Measurements from ENCODE around the gene ZNF771. TPM values are rescaled to one million over a fixed set of nuclear protein-coding genes. Genes with fewer than 3 reads are reported as not detected.

The ZNF771 gene
- polyA plus RNA-seq (2013) = 3.2 TPM

GRCh38 chr16:30407102-30407803, at the start of gene ZNF771:
ZNF771 (plus strand) TSS chr16:30407606; CDS start chr16:30408054, 448 bp downstream.
- H3K27ac ChIP-seq (ENCODE audit: insufficient read depth in 1 of 2, low read depth in 1 of 2, low read length in 2 of 2, poor library complexity in 1 of 2, severe bottlenecking in 2 of 2) = peak within 1 kb of the TSS in 1 of 2 experiments; percentile 75
- H3K27me3 ChIP-seq (replicated peaks in 2 of 5; ENCODE audit: control insufficient read depth in 4 of 5, insufficient read depth in 5 of 5, low read length in 4 of 5) = no peaks in the 10 kb centered on the region
- peaks cover 3 to 35% (median 26%) of the 10 kb centered on the region in 4 experiments for H3K4me1 ChIP-seq (ENCODE audit: control extremely low read depth in 1 of 4, control insufficient read depth in 4 of 4, insufficient read depth in 4 of 4, low read length in 3 of 4)
- ChIA-PET CTCF (interaction anchor here (1.2 to 8.0 kb wide), 4 partner anchors 11 to 191 kb away, joined by 3 to 97 read pairs (median 10); partner anchors contain the start of genes TBC1D10B and ZNF48), POLR2A (interaction anchor here (1.2 to 1.6 kb wide), 3 partner anchors 12 to 37 kb away, joined by 4 to 6 read pairs (median 5); partner anchors contain the start of genes TBC1D10B and ZNF48)
- H3K36me3 ChIP-seq (ENCODE audit: control insufficient read depth in 4 of 4, insufficient read depth in 4 of 4, low read length in 3 of 4) = peaks cover 0 to 10% (median 2%) of the 10 kb centered on the region in 4 experiments
- DNase-seq = peak; percentile 78 to 81 (median 80)
- peak within 1 kb of the TSS; percentile 56 to 81 (median 76) for H3K4me3 ChIP-seq (ENCODE audit: control insufficient read depth in 1 of 7, extremely low read depth in 1 of 7, insufficient read depth in 4 of 7, low read depth in 2 of 7, low read length in 6 of 7)
- WGBS (ENCODE audit: insufficient coverage) = 0% methylated on average over 56 of the region's 65 CpGs
- no peaks in the 10 kb centered on the region for H3K9me3 ChIP-seq (ENCODE audit: control extremely low read depth in 1 of 5, control insufficient read depth in 4 of 5, insufficient read depth in 2 of 5, low read depth in 1 of 5, low read length in 4 of 5)

- no peak overlapping the region for H3K27ac ChIP-seq (ENCODE audit: insufficient read depth in 1 of 2, low read depth in 1 of 2, low read length in 2 of 2, poor library complexity in 1 of 2, severe bottlenecking in 2 of 2)
- WGBS (ENCODE audit: insufficient coverage) = 96% methylated on average over 31 of the region's 37 CpGs
- no peak overlapping the region for H3K4me3 ChIP-seq (ENCODE audit: control insufficient read depth in 1 of 7, extremely low read depth in 1 of 7, insufficient read depth in 4 of 7, low read depth in 2 of 7, low read length in 6 of 7)
- no peaks in the 10 kb centered on the region for H3K27me3 ChIP-seq (replicated peaks in 2 of 5; ENCODE audit: control insufficient read depth in 4 of 5, insufficient read depth in 5 of 5, low read length in 4 of 5)
- peaks cover 0 to 64% (median 35%) of the 10 kb centered on the region in 4 experiments for H3K36me3 ChIP-seq (ENCODE audit: control insufficient read depth in 4 of 4, insufficient read depth in 4 of 4, low read length in 3 of 4)
- ChIA-PET POLR2A (no interaction called here), CTCF (interaction anchor here (1.2 to 4.8 kb wide), 4 partner anchors 9 to 51 kb away, joined by 3 to 18 read pairs (median 6); no protein-coding TSS in a partner anchor)
- no peaks in the 10 kb centered on the region for H3K9me3 ChIP-seq (ENCODE audit: control extremely low read depth in 1 of 5, control insufficient read depth in 4 of 5, insufficient read depth in 2 of 5, low read depth in 1 of 5, low read length in 4 of 5)
- DNase-seq = no peak
- peaks cover 0 to 27% (median 24%) of the 10 kb centered on the region in 4 experiments for H3K4me1 ChIP-seq (ENCODE audit: control extremely low read depth in 1 of 4, control insufficient read depth in 4 of 4, insufficient read depth in 4 of 4, low read length in 3 of 4)
Observed at GRCh38 chr16:30357715-30358576, 49.5 kb upstream of the ZNF771 start.

- DNase-seq = no peak
- WGBS (ENCODE audit: insufficient coverage) = 100% methylated on average over 4 of the region's 9 CpGs
- no peaks in the 10 kb centered on the region for H3K9me3 ChIP-seq (ENCODE audit: control extremely low read depth in 1 of 5, control insufficient read depth in 4 of 5, insufficient read depth in 2 of 5, low read depth in 1 of 5, low read length in 4 of 5)
- POLR2A ChIA-PET = no interaction called here
- CTCF ChIA-PET = interaction anchor here (1.2 to 4.8 kb wide), 5 partner anchors 9 to 543 kb away, joined by 3 to 18 read pairs (median 4); partner anchors contain the start of gene PAGR1
- no peak overlapping the region for H3K4me3 ChIP-seq (ENCODE audit: control insufficient read depth in 1 of 7, extremely low read depth in 1 of 7, insufficient read depth in 4 of 7, low read depth in 2 of 7, low read length in 6 of 7)
- no peak overlapping the region for H3K27ac ChIP-seq (ENCODE audit: insufficient read depth in 1 of 2, low read depth in 1 of 2, low read length in 2 of 2, poor library complexity in 1 of 2, severe bottlenecking in 2 of 2)
- H3K27me3 ChIP-seq (replicated peaks in 2 of 5; ENCODE audit: control insufficient read depth in 4 of 5, insufficient read depth in 5 of 5, low read length in 4 of 5) = no peaks in the 10 kb centered on the region
- H3K36me3 ChIP-seq (ENCODE audit: control insufficient read depth in 4 of 4, insufficient read depth in 4 of 4, low read length in 3 of 4) = peaks cover 0 to 64% (median 36%) of the 10 kb centered on the region in 4 experiments
- H3K4me1 ChIP-seq (ENCODE audit: control extremely low read depth in 1 of 4, control insufficient read depth in 4 of 4, insufficient read depth in 4 of 4, low read length in 3 of 4) = peaks cover 0 to 27% (median 24%) of the 10 kb centered on the region in 4 experiments
Observed at GRCh38 chr16:30358577-30358936, 48.8 kb upstream of the ZNF771 start.

- ChIA-PET CTCF (interaction anchor here (1.2 to 4.8 kb wide), 6 partner anchors 8 to 543 kb away, joined by 3 to 18 read pairs (median 6); partner anchors contain the start of gene PAGR1), POLR2A (no interaction called here)
- Histone ChIP-seq H3K4me1 (ENCODE audit: control extremely low read depth in 1 of 4, control insufficient read depth in 4 of 4, insufficient read depth in 4 of 4, low read length in 3 of 4) (peaks cover 0 to 24% (median 21%) of the 10 kb centered on the region in 4 experiments), H3K4me3 (ENCODE audit: control insufficient read depth in 1 of 7, extremely low read depth in 1 of 7, insufficient read depth in 4 of 7, low read depth in 2 of 7, low read length in 6 of 7) (no peak overlapping the region), H3K9me3 (ENCODE audit: control extremely low read depth in 1 of 5, control insufficient read depth in 4 of 5, insufficient read depth in 2 of 5, low read depth in 1 of 5, low read length in 4 of 5) (no peaks in the 10 kb centered on the region), H3K36me3 (ENCODE audit: control insufficient read depth in 4 of 4, insufficient read depth in 4 of 4, low read length in 3 of 4) (peaks cover 0 to 65% (median 35%) of the 10 kb centered on the region in 4 experiments), H3K27me3 (replicated peaks in 2 of 5; ENCODE audit: control insufficient read depth in 4 of 5, insufficient read depth in 5 of 5, low read length in 4 of 5) (no peaks in the 10 kb centered on the region), H3K27ac (ENCODE audit: insufficient read depth in 1 of 2, low read depth in 1 of 2, low read length in 2 of 2, poor library complexity in 1 of 2, severe bottlenecking in 2 of 2) (no peak overlapping the region)
- WGBS (ENCODE audit: insufficient coverage) = 98% methylated on average over 27 of the region's 28 CpGs
- DNase-seq = no peak
Observed at GRCh38 chr16:30358990-30359870, 48.2 kb upstream of the ZNF771 start.

- Histone ChIP-seq H3K27me3 (replicated peaks in 2 of 5; ENCODE audit: control insufficient read depth in 4 of 5, insufficient read depth in 5 of 5, low read length in 4 of 5) (no peaks in the 10 kb centered on the region), H3K9me3 (ENCODE audit: control extremely low read depth in 1 of 5, control insufficient read depth in 4 of 5, insufficient read depth in 2 of 5, low read depth in 1 of 5, low read length in 4 of 5) (no peaks in the 10 kb centered on the region), H3K36me3 (ENCODE audit: control insufficient read depth in 4 of 4, insufficient read depth in 4 of 4, low read length in 3 of 4) (peaks cover 0 to 71% (median 40%) of the 10 kb centered on the region in 4 experiments), H3K4me3 (ENCODE audit: control insufficient read depth in 1 of 7, extremely low read depth in 1 of 7, insufficient read depth in 4 of 7, low read depth in 2 of 7, low read length in 6 of 7) (no peak overlapping the region), H3K4me1 (ENCODE audit: control extremely low read depth in 1 of 4, control insufficient read depth in 4 of 4, insufficient read depth in 4 of 4, low read length in 3 of 4) (peaks cover 0 to 21% (median 16%) of the 10 kb centered on the region in 4 experiments), H3K27ac (ENCODE audit: insufficient read depth in 1 of 2, low read depth in 1 of 2, low read length in 2 of 2, poor library complexity in 1 of 2, severe bottlenecking in 2 of 2) (no peak overlapping the region)
- 97% methylated on average over 6 of the region's 6 CpGs for WGBS (ENCODE audit: insufficient coverage)
- DNase-seq = no peak
- ChIA-PET CTCF (interaction anchor here (1.2 to 4.8 kb wide), 4 partner anchors 9 to 544 kb away, joined by 4 to 18 read pairs (median 8); partner anchors contain the start of gene PAGR1), POLR2A (no interaction called here)
Observed at GRCh38 chr16:30359871-30360170, 47.6 kb upstream of the ZNF771 start.

- H3K36me3 ChIP-seq (ENCODE audit: control insufficient read depth in 4 of 4, insufficient read depth in 4 of 4, low read length in 3 of 4) = peaks cover 0 to 82% (median 46%) of the 10 kb centered on the region in 4 experiments
- ChIA-PET POLR2A (no interaction called here), CTCF (interaction anchor here (4.8 kb wide), 1 partner anchor 48 kb away, joined by 18 read pairs; no protein-coding TSS in a partner anchor)
- H3K4me3 ChIP-seq (ENCODE audit: control insufficient read depth in 1 of 7, extremely low read depth in 1 of 7, insufficient read depth in 4 of 7, low read depth in 2 of 7, low read length in 6 of 7) = no peak overlapping the region
- H3K4me1 ChIP-seq (ENCODE audit: control extremely low read depth in 1 of 4, control insufficient read depth in 4 of 4, insufficient read depth in 4 of 4, low read length in 3 of 4) = peaks cover 0 to 12% (median 8%) of the 10 kb centered on the region in 4 experiments
- no peak for DNase-seq
- WGBS (ENCODE audit: insufficient coverage) = 98% methylated on average over 6 of the region's 7 CpGs
- H3K27me3 ChIP-seq (replicated peaks in 2 of 5; ENCODE audit: control insufficient read depth in 4 of 5, insufficient read depth in 5 of 5, low read length in 4 of 5) = no peaks in the 10 kb centered on the region
- H3K9me3 ChIP-seq (ENCODE audit: control extremely low read depth in 1 of 5, control insufficient read depth in 4 of 5, insufficient read depth in 2 of 5, low read depth in 1 of 5, low read length in 4 of 5) = no peaks in the 10 kb centered on the region
- H3K27ac ChIP-seq (ENCODE audit: insufficient read depth in 1 of 2, low read depth in 1 of 2, low read length in 2 of 2, poor library complexity in 1 of 2, severe bottlenecking in 2 of 2) = no peak overlapping the region
Observed at GRCh38 chr16:30361180-30361579, 46.2 kb upstream of the ZNF771 start.

Measured in common myeloid progenitor, CD34-positive (primary cell).